Left cardiac atrium (tissue), 4 donors: ENCODE measurements around the gene C10orf53. TPM values are rescaled to one million over a fixed set of nuclear protein-coding genes. Genes with fewer than 3 reads are reported as not detected.
"Not testable (repeated sequence)": the region's sequence is repeated elsewhere in the genome, so short reads cannot be mapped to it uniquely, and the experiment has no call there.

Source experiments
- ATAC-seq, 2 donors: fragments of 200-7000 bp; cut with Tn5 transposase; one replicate each; pipeline ENCODE4 v1.9.1; 2020; ENCODE audit warnings: mild to moderate bottlenecking in 2 of 2, moderate library complexity in 2 of 2
- DNase-seq: peaks from one replicate; pipeline ENCODE4 v3.0.0-alpha.2; 2020
- intact Hi-C, 2 donors: fragments of 100-400 bp; cut with DNase I; formaldehyde crosslinking; loops; one replicate each; pipeline versions ENCODE4 v1.14.1 to v1.15.1; 2022 to 2023
- total RNA-seq, 2 donors: library from RNA; stranded (reverse); fragmentation: NEBNext Ultra II Directional; extraction: Animal tissue kit (Norgen Biotek cat#: 25700); gene quantifications; one replicate each; pipeline ENCODE4 v1.2.1, GENCODE V29; 2021
- donor health status: DM: no; HTN: yes; CAD: no.
- donor health status: DM: no; HTN: yes; CAD: no; lungs with severe emphysema.
- donor health status: DM: yes; HTN: yes; CAD: no.
- donor health status: Dilated cardiomyopathy.

C10orf53 gene
- total RNA-seq, 2 donors from 2014 or later: not detected

GRCh38 chr10:49678827-49679479 lies 498 bp upstream of the C10orf53 start:
- DNase-seq: no peak
- no peak for ATAC-seq
- intact Hi-C loops: no loop called here

GRCh38 chr10:49682449-49682848 lies 3.0 kb downstream of the C10orf53 start:
- ATAC-seq, DNase-seq, intact Hi-C loops: not testable (repeated sequence)

GRCh38 chr10:49682879-49683278 lies 3.4 kb downstream of the C10orf53 start:
- intact Hi-C loops: no loop called here
- ATAC-seq (no peak), DNase-seq (no peak)

- no peak for DNase-seq
- no peak for ATAC-seq
- intact Hi-C loops: no loop called here
Observed at GRCh38 chr10:49686651-49687050, 7.2 kb downstream of the C10orf53 start.

- intact Hi-C loops: no loop called here
- ATAC-seq (no peak), DNase-seq (no peak)
Observed at GRCh38 chr10:49688261-49688846, 8.9 kb downstream of the C10orf53 start.

- intact Hi-C loops: no loop called here
- ATAC-seq (no peak), DNase-seq (no peak)
Observed at GRCh38 chr10:49688920-49689319, 9.5 kb downstream of the C10orf53 start.

- intact Hi-C loops: no loop called here
- ATAC-seq: no peak
- no peak for DNase-seq
Observed at GRCh38 chr10:49689882-49690510, 10.5 kb downstream of the C10orf53 start.

- intact Hi-C loops: no loop called here
- DNase-seq (no peak), ATAC-seq (no peak)
Observed at GRCh38 chr10:49690698-49691356, 11.4 kb downstream of the C10orf53 start.

GRCh38 chr10:49691588-49691987 lies 12.1 kb downstream of the C10orf53 start:
- ATAC-seq (no peak), DNase-seq (no peak)
- intact Hi-C loops: no loop called here

- intact Hi-C loops: no loop called here
- DNase-seq (no peak), ATAC-seq (no peak)
Observed at GRCh38 chr10:49694466-49694865, 15.0 kb downstream of the C10orf53 start.

- ATAC-seq (no peak), DNase-seq (no peak)
- intact Hi-C loops: no loop called here
Observed at GRCh38 chr10:49696311-49696710, 16.9 kb downstream of the C10orf53 start.

GRCh38 chr10:49698679-49699078 lies 19.2 kb downstream of the C10orf53 start:
- intact Hi-C loops: no loop called here
- DNase-seq (no peak), ATAC-seq (no peak)

- intact Hi-C loops: no loop called here
- no peak for ATAC-seq
- DNase-seq: no peak
Observed at GRCh38 chr10:49700211-49700610, 20.8 kb downstream of the C10orf53 start.

- DNase-seq (no peak), ATAC-seq (no peak)
- intact Hi-C loops: no loop called here
Observed at GRCh38 chr10:49700997-49701396, 21.5 kb downstream of the C10orf53 start.

- intact Hi-C loops: no loop called here
- ATAC-seq (no peak), DNase-seq (no peak)
Observed at GRCh38 chr10:49707585-49707984, 28.1 kb downstream of the C10orf53 start.

- DNase-seq (no peak), ATAC-seq (no peak)
- intact Hi-C loops: no loop called here
Observed at GRCh38 chr10:49709934-49710333, 30.5 kb downstream of the C10orf53 start.

- no peak for ATAC-seq
- intact Hi-C loops: no loop called here
- no peak for DNase-seq
Observed at GRCh38 chr10:49710966-49711365, 31.5 kb downstream of the C10orf53 start.

- intact Hi-C loops: no loop called here
- DNase-seq (no peak), ATAC-seq (no peak)
Observed at GRCh38 chr10:49711481-49711880, 32.0 kb downstream of the C10orf53 start.

GRCh38 chr10:49713266-49713665 lies 33.8 kb downstream of the C10orf53 start:
- DNase-seq: no peak
- ATAC-seq: no peak
- intact Hi-C loops: no loop called here

GRCh38 chr10:49715157-49715556 lies 35.7 kb downstream of the C10orf53 start:
- DNase-seq, ATAC-seq, intact Hi-C loops: not testable (repeated sequence)
